HUES6 (cell line): ENCODE measurements around the gene TAF6.

Experiments
- H3K27ac ChIP-seq: 2 replicates; pipeline ENCODE4 v1.7.0; 2013; ENCODE audit warnings: low read depth, mild to moderate bottlenecking, low read length, inconsistent platforms
- H3K27me3 ChIP-seq: 2 replicates; pipeline ENCODE4 v1.6.1; 2013; ENCODE audit warnings: low read length; ENCODE audit not compliant: control insufficient read depth, insufficient read depth
- H3K36me3 ChIP-seq: 2 replicates; pipeline ENCODE4 v1.6.1; 2013; ENCODE audit warnings: low read length; ENCODE audit not compliant: control insufficient read depth, insufficient read depth
- H3K4me1 ChIP-seq: 2 replicates; pipeline ENCODE4 v1.6.1; 2013; ENCODE audit warnings: low read length; ENCODE audit not compliant: control insufficient read depth, insufficient read depth
- H3K4me3 ChIP-seq: 2 replicates; pipeline ENCODE4 v1.5.1; 2013; ENCODE audit warnings: low read depth, low read length
- H3K9ac ChIP-seq: one replicate; pipeline ENCODE4 v1.6.1; 2013; ENCODE audit warnings: mild to moderate bottlenecking, low read length
- H3K9me3 ChIP-seq: 2 replicates; pipeline ENCODE4 v1.6.1; 2013; ENCODE audit warnings: low read depth, low read length; ENCODE audit not compliant: control insufficient read depth, insufficient read depth

TAF6 gene

GRCh38 chr7:100059251-100059739 is 59.9 kb downstream of the TAF6 start:
- no peak overlapping the region for H3K9ac ChIP-seq
- H3K36me3 ChIP-seq, result peaks cover 70% of the 10 kb centered on the region
- no peaks in the 10 kb centered on the region for H3K27me3 ChIP-seq
- no peaks in the 10 kb centered on the region for H3K9me3 ChIP-seq
- no peaks in the 10 kb centered on the region for H3K4me1 ChIP-seq
- no peak overlapping the region for H3K27ac ChIP-seq
- H3K4me3 ChIP-seq, result no peak overlapping the region
